GM12878 (cell line): ENCODE results near the gene MS4A14. TPM values are rescaled to one million over a fixed set of nuclear protein-coding genes. Genes with fewer than 3 reads are reported as not detected.

Experiments used
- ATF2 ChIP-seq: IDR thresholded peaks from 2 replicates; pipeline ENCODE4 v1.6.1; 2012; ENCODE audit warnings: low read length, inconsistent platforms
- ATF3 ChIP-seq: IDR thresholded peaks from 2 replicates; pipeline ENCODE4 v1.6.1; 2011; ENCODE audit warnings: low read depth, mild to moderate bottlenecking, low read length, moderate library complexity, borderline replicate concordance; ENCODE audit errors: extremely low read depth
- BCL11A ChIP-seq: IDR thresholded peaks from 2 replicates; pipeline ENCODE4 v1.6.1; 2011; ENCODE audit warnings: low read depth, low read length
- BCL3 ChIP-seq: IDR thresholded peaks from 2 replicates; pipeline ENCODE4 v1.6.1; 2011; ENCODE audit warnings: borderline replicate concordance, low read depth, mild to moderate bottlenecking, moderate library complexity, low read length; ENCODE audit not compliant: insufficient read depth, poor library complexity, severe bottlenecking
- CREB1 ChIP-seq: IDR thresholded peaks from 2 replicates; pipeline ENCODE4 v1.6.1; 2012; ENCODE audit warnings: low read depth, mild to moderate bottlenecking, inconsistent platforms
- DPF2 ChIP-seq: fragments of 450-650 bp; IDR thresholded peaks from 2 replicates; pipeline ENCODE4 v1.6.1; 2017; ENCODE audit warnings: mild to moderate bottlenecking
- E2F4 ChIP-seq: IDR thresholded peaks from 2 replicates; pipeline ENCODE4 v1.6.1; 2012; ENCODE audit warnings: low read depth, low read length, improper control_type of control experiment
- ETV6 ChIP-seq, 2 experiments: fragments of 450-650 bp in 1 of 2; IDR thresholded peaks in 1 of 2; conservative IDR thresholded peaks in 1 of 2; 2 replicates each; pipeline ENCODE4 v1.6.1; 2014; ENCODE audit warnings: antibody characterized with exemption in 1 of 2, borderline replicate concordance in 1 of 2, low read depth in 1 of 2, mild to moderate bottlenecking in 1 of 2, moderate library complexity in 1 of 2
- FOXM1 ChIP-seq: IDR thresholded peaks from 2 replicates; pipeline ENCODE4 v1.6.1; 2012; ENCODE audit warnings: low read depth, mild to moderate bottlenecking, inconsistent platforms, low read length, moderate library complexity
- HDAC6 ChIP-seq: fragments of 200-600 bp; sonication (generic); IDR thresholded peaks from one replicate; pipeline ENCODE4 v1.8.0; 2017; ENCODE audit warnings: antibody characterized with exemption; ENCODE audit not compliant: unreplicated experiment
- IRF5 ChIP-seq: fragments of 450-650 bp; IDR thresholded peaks from 2 replicates; pipeline ENCODE4 v1.6.1; 2017; ENCODE audit warnings: borderline replicate concordance
- MEF2A ChIP-seq: IDR thresholded peaks from 2 replicates; pipeline ENCODE4 v1.6.1; 2011; ENCODE audit warnings: low read depth, mild to moderate bottlenecking, low read length, moderate library complexity; ENCODE audit not compliant: insufficient read depth
- MLLT1 ChIP-seq: fragments of 450-650 bp; IDR thresholded peaks from 2 replicates; pipeline ENCODE4 v1.6.1; 2016; ENCODE audit warnings: mild to moderate bottlenecking
- MTA2 ChIP-seq: fragments of 450-650 bp; IDR thresholded peaks from 2 replicates; pipeline ENCODE4 v1.6.1; 2016; ENCODE audit warnings: low read depth, mild to moderate bottlenecking, moderate library complexity
- RAD21 ChIP-seq: IDR thresholded peaks from 2 replicates; pipeline ENCODE4 v1.6.1; 2011; ENCODE audit warnings: mild to moderate bottlenecking, low read depth, low read length, moderate library complexity; ENCODE audit not compliant: insufficient read depth
- RAD51 ChIP-seq: fragments of 450-650 bp; IDR thresholded peaks from 2 replicates; pipeline ENCODE4 v1.6.1; 2016; ENCODE audit warnings: moderate library complexity, mild to moderate bottlenecking, inconsistent platforms
- RCOR1 ChIP-seq: conservative IDR thresholded peaks from 2 replicates; pipeline ENCODE4 v1.6.1; 2012; ENCODE audit warnings: low read depth, low read length, improper control_type of control experiment
- SMAD5 ChIP-seq: IDR thresholded peaks from 2 replicates; pipeline ENCODE4 v1.6.1; 2016; ENCODE audit warnings: antibody characterized with exemption, low read depth
- SP1 ChIP-seq: IDR thresholded peaks from one replicate; pipeline ENCODE4 v1.6.1; 2011; ENCODE audit warnings: low read depth, low read length
- TBL1XR1 ChIP-seq: IDR thresholded peaks from 2 replicates; pipeline ENCODE4 v1.6.1; 2012; ENCODE audit warnings: low read depth, low read length, improper control_type of control experiment
- TCF7 ChIP-seq: IDR thresholded peaks from 2 replicates; pipeline ENCODE4 v1.6.1; 2014; ENCODE audit warnings: antibody characterized with exemption, borderline replicate concordance
- YY1 ChIP-seq: IDR thresholded peaks from 2 replicates; pipeline ENCODE4 v1.6.1; 2011; ENCODE audit warnings: low read depth, mild to moderate bottlenecking, low read length
- ZBED1 ChIP-seq: IDR thresholded peaks from 2 replicates; pipeline ENCODE4 v1.6.1; 2016; ENCODE audit warnings: borderline replicate concordance
- ZNF217 ChIP-seq: fragments of 450-650 bp; IDR thresholded peaks from 2 replicates; pipeline ENCODE4 v1.6.1; 2017; ENCODE audit warnings: antibody characterized with exemption, mild to moderate bottlenecking
- polyA plus RNA-seq, 11 experiments: library from polyadenylated mRNA; depleted of rRNA in 4 of 11; unstranded in 6 of 11; stranded (reverse) in 5 of 11; fragments of >200 nt; fragmentation: Nextera tagmentation in 4 of 11; fragmentation: Illumina TruSeq in 1 of 11; extraction: Ambion mirVana in 4 of 11; extraction: Trizol in 1 of 11; gene quantifications; 1 replicate in 1 of 11; 2 replicates in 10 of 11; pipeline versions ENCODE4 v1.2.1 to v1.2.3, GENCODE V29; 2011 to 2016; ENCODE audit warnings: inconsistent platforms in 2 of 11, missing spikeins in 2 of 11, low read depth in 1 of 11
- total RNA-seq, 4 experiments: library from RNA; depleted of rRNA in 3 of 4; stranded (reverse); fragments of >200 nt in 3 of 4; fragmentation: Illumina TruSeq in 1 of 4; extraction: Trizol in 1 of 4; gene quantifications; 2 replicates each; pipeline versions ENCODE4 v1.2.1 to v1.2.3, GENCODE V29; 2013 to 2021

The MS4A14 gene
- total and polyA plus RNA-seq, 10 of the 15 experiments (the other 5 are each of a cell fraction or from before 2014, with no cell fraction given), result 0.13 to 1.0 (median 0.63) TPM; not detected in 1

GRCh38 chr11:60457576-60457975 lies 61.3 kb downstream of the MS4A14 start (continued):
- TF ChIP-seq SMAD5, result peak; percentile 31; the same call in 1 of the 2 replicates
- no peak for TF ChIP-seq E2F4
- peak; percentile 36 for TF ChIP-seq SP1
- no peak; the same call in 1 of the 2 replicates for TF ChIP-seq ATF2
- TF ChIP-seq MTA2, result peak; percentile 70
- TF ChIP-seq HDAC6, result no peak
- TF ChIP-seq DPF2, result peak; percentile 63
- TF ChIP-seq MLLT1, result no peak; the same call in 1 of the 2 replicates
- peak; percentile 82 for TF ChIP-seq TBL1XR1
- peak in 1 of 2 experiments; percentile 42; a peak in 1 of 4 replicates for TF ChIP-seq ETV6 (conservative IDR thresholded peaks at IDR 0.05 in 1 of 2, IDR thresholded peaks at IDR 0.05 in 1 of 2; ENCODE audit: borderline replicate concordance in 1 of 2, low read depth in 1 of 2)
- TF ChIP-seq ZNF217, result no peak
- TF ChIP-seq IRF5, result no peak
- no peak for TF ChIP-seq RCOR1
- peak; percentile 75; the same call in 1 of the 2 replicates for TF ChIP-seq ZBED1
- no peak for TF ChIP-seq RAD21
- TF ChIP-seq BCL3, result peak; percentile 51
- TF ChIP-seq MEF2A, result 0 out of 2 replicates have a peak, but pooled peaks have one; percentile 31
- no peak for TF ChIP-seq CREB1
- TF ChIP-seq TCF7, result peak; percentile 58
- TF ChIP-seq RAD51, result no peak
- TF ChIP-seq ATF3, result no peak
- peak; percentile 42; the same call in 1 of the 2 replicates for TF ChIP-seq FOXM1
- TF ChIP-seq YY1, result 0 out of 2 replicates have a peak, but pooled peaks have one; percentile 29
- TF ChIP-seq BCL11A, result 0 out of 2 replicates have a peak, but pooled peaks have one; percentile 54
